ENCODE measurements around the gene LRRC1. TPM values are rescaled to one million over a fixed set of nuclear protein-coding genes. Genes with fewer than 3 reads are reported as not detected.

Gene LRRC1
- total and polyA plus RNA-seq, 2 donors (not counting 1 experiment from before 2014, with no cell fraction given) = 3.8 to 12.1 TPM

DNA sequence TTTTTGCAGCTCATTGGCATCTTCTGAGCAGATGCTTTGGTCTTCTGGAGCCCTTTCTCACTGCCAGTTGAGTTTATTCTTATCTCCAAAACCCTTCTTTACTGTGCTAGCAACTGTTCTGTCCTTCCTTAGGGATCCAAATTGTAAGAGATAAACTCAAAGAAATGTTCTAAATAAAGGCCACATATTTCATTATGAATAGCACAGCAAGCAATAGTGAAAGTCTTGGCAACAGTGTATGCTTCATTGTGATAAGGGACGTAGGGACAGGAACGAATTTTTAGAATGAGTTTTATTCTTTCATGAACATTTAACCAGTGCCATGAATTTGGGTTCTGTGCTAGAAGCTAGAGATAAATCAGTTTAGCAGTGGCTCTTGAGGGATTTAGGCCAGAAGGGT, 61.1 kb downstream of the LRRC1 start:
- Histone ChIP-seq H4K20me1 (ENCODE audit: control insufficient read depth, extremely low read depth, insufficient read depth, low read length) (no peaks in the 10 kb centered on the region), H3K27ac (ENCODE audit: insufficient read depth, low read length) (no peak overlapping the region), H3K79me2 (ENCODE audit: control insufficient read depth, insufficient read depth, low read length) (no peaks in the 10 kb centered on the region), H3K4me3 (replicated peaks in 1 of 4; ENCODE audit: control extremely low read depth in 1 of 4, insufficient read depth in 1 of 4, low read depth in 3 of 4, low read length in 4 of 4) (no peak overlapping the region), H3K9me3 (ENCODE audit: control insufficient read depth, insufficient read depth, low read depth, low read length) (no peaks in the 10 kb centered on the region), H2AFZ (ENCODE audit: low read length) (no peak overlapping the region), H3K4me2 (ENCODE audit: extremely low read depth, insufficient read depth, low read length) (no peak overlapping the region), H3K4me1 (ENCODE audit: control insufficient read depth, extremely low read depth, insufficient read depth, low read length) (no peaks in the 10 kb centered on the region), H3K36me3 (ENCODE audit: control insufficient read depth, insufficient read depth, low read length) (no peaks in the 10 kb centered on the region), H3K9ac (ENCODE audit: insufficient read depth, low read length) (no peak overlapping the region), H3K27me3 (ENCODE audit: control insufficient read depth, insufficient read depth, low read length) (no peaks in the 10 kb centered on the region)
- no peak for DNase-seq (ENCODE audit: low read depth in 2 of 2)
- TF ChIP-seq EZH2 (IDR thresholded peaks at IDR 0.05; ENCODE audit: low read length, missing control alignments) = no peak
- TF ChIP-seq, protein P1, sequence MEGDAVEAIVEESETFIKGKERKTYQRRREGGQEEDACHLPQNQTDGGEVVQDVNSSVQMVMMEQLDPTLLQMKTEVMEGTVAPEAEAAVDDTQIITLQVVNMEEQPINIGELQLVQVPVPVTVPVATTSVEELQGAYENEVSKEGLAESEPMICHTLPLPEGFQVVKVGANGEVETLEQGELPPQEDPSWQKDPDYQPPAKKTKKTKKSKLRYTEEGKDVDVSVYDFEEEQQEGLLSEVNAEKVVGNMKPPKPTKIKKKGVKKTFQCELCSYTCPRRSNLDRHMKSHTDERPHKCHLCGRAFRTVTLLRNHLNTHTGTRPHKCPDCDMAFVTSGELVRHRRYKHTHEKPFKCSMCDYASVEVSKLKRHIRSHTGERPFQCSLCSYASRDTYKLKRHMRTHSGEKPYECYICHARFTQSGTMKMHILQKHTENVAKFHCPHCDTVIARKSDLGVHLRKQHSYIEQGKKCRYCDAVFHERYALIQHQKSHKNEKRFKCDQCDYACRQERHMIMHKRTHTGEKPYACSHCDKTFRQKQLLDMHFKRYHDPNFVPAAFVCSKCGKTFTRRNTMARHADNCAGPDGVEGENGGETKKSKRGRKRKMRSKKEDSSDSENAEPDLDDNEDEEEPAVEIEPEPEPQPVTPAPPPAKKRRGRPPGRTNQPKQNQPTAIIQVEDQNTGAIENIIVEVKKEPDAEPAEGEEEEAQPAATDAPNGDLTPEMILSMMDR (conservative IDR thresholded peaks at IDR 0.05 in 1 of 2, IDR thresholded peaks at IDR 0.05 in 1 of 2; ENCODE audit: low read depth in 1 of 2, low read length in 2 of 2) = no peak

GRCh38 chr6:53857318-53858094, 62.7 kb downstream of the LRRC1 start:
- Histone ChIP-seq H2AFZ (ENCODE audit: low read length) (no peak overlapping the region), H3K4me3 (replicated peaks in 1 of 4; ENCODE audit: control extremely low read depth in 1 of 4, insufficient read depth in 1 of 4, low read depth in 3 of 4, low read length in 4 of 4) (no peak overlapping the region), H3K4me2 (ENCODE audit: extremely low read depth, insufficient read depth, low read length) (no peak overlapping the region), H3K4me1 (ENCODE audit: control insufficient read depth, extremely low read depth, insufficient read depth, low read length) (peaks cover 2% of the 10 kb centered on the region), H4K20me1 (ENCODE audit: control insufficient read depth, extremely low read depth, insufficient read depth, low read length) (no peaks in the 10 kb centered on the region), H3K9me3 (ENCODE audit: control insufficient read depth, insufficient read depth, low read depth, low read length) (no peaks in the 10 kb centered on the region), H3K79me2 (ENCODE audit: control insufficient read depth, insufficient read depth, low read length) (no peaks in the 10 kb centered on the region), H3K27me3 (ENCODE audit: control insufficient read depth, insufficient read depth, low read length) (no peaks in the 10 kb centered on the region), H3K27ac (ENCODE audit: insufficient read depth, low read length) (no peak overlapping the region), H3K36me3 (ENCODE audit: control insufficient read depth, insufficient read depth, low read length) (no peaks in the 10 kb centered on the region), H3K9ac (ENCODE audit: insufficient read depth, low read length) (no peak overlapping the region)
- TF ChIP-seq EZH2 (IDR thresholded peaks at IDR 0.05; ENCODE audit: low read length, missing control alignments) = no peak
- peak in 1 of 2 donors; percentile 23 for DNase-seq (ENCODE audit: low read depth in 2 of 2)

DNA sequence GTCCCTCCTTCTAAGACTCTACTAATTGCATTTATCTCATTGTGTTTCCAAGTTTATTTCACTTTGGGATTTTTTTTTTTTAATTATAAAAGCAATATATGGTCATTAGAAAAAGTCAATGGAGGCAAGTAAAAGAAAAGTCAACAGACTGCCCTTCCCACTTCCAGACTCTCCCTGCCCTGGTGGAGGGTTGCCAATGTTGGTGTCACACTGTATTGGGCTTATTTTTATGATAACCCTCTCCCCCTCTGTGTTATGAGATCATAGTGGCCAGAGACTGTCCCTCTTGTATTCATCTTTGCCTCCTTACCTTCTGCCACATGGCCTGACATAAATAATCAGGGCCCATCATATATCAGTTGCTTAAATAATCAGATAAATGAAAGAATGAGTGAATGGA, 63.4 kb downstream of the LRRC1 start:
- H3K79me2 ChIP-seq (ENCODE audit: control insufficient read depth, insufficient read depth, low read length) = no peaks in the 10 kb centered on the region
- peaks cover 2% of the 10 kb centered on the region for H3K4me1 ChIP-seq (ENCODE audit: control insufficient read depth, extremely low read depth, insufficient read depth, low read length)
- no peak overlapping the region for H3K4me2 ChIP-seq (ENCODE audit: extremely low read depth, insufficient read depth, low read length)
- no peaks in the 10 kb centered on the region for H3K27me3 ChIP-seq (ENCODE audit: control insufficient read depth, insufficient read depth, low read length)
- H3K9ac ChIP-seq (ENCODE audit: insufficient read depth, low read length) = no peak overlapping the region
- H4K20me1 ChIP-seq (ENCODE audit: control insufficient read depth, extremely low read depth, insufficient read depth, low read length) = peaks cover 2% of the 10 kb centered on the region
- H3K9me3 ChIP-seq (ENCODE audit: control insufficient read depth, insufficient read depth, low read depth, low read length) = no peaks in the 10 kb centered on the region
- H2AFZ ChIP-seq (ENCODE audit: low read length) = no peak overlapping the region
- no peak for DNase-seq (ENCODE audit: low read depth in 2 of 2)
- H3K36me3 ChIP-seq (ENCODE audit: control insufficient read depth, insufficient read depth, low read length) = no peaks in the 10 kb centered on the region
- TF ChIP-seq, protein P1 (conservative IDR thresholded peaks at IDR 0.05 in 1 of 2, IDR thresholded peaks at IDR 0.05 in 1 of 2; ENCODE audit: low read depth in 1 of 2, low read length in 2 of 2) = no peak
- no peak for TF ChIP-seq EZH2 (IDR thresholded peaks at IDR 0.05; ENCODE audit: low read length, missing control alignments)
- H3K27ac ChIP-seq (ENCODE audit: insufficient read depth, low read length) = no peak overlapping the region
- no peak overlapping the region for H3K4me3 ChIP-seq (replicated peaks in 1 of 4; ENCODE audit: control extremely low read depth in 1 of 4, insufficient read depth in 1 of 4, low read depth in 3 of 4, low read length in 4 of 4)

All from fibroblast of lung (primary cell).